GM13976 (cell line): Measurements from ENCODE around the gene CCDC6.
A peak's percentile ranks its signal among the peaks of the same experiment; 100 is the strongest.

Source experiments
- DNase-seq: peaks from one replicate; pipeline ENCODE4 v3.0.0; 2012; ENCODE audit warnings: low spot score
- in situ Hi-C: fragments of 300-500 bp; cut with MboI; formaldehyde crosslinking; loops from one replicate; pipeline ENCODE4 v1.12.0; 2022; ENCODE audit warnings: low sequenced_read_pairs, mixed read lengths, inconsistent platforms; ENCODE audit not compliant: unreplicated experiment
- TF ChIP-seq, protein P1 (sequence below): IDR thresholded peaks from 2 replicates; pipeline ENCODE4 v1.5.1; 2012; ENCODE audit warnings: borderline replicate concordance, mild to moderate bottlenecking; ENCODE audit not compliant: insufficient read depth; ENCODE audit errors: extremely low read depth, missing control alignments, control extremely low read depth

The CCDC6 gene

DNA sequence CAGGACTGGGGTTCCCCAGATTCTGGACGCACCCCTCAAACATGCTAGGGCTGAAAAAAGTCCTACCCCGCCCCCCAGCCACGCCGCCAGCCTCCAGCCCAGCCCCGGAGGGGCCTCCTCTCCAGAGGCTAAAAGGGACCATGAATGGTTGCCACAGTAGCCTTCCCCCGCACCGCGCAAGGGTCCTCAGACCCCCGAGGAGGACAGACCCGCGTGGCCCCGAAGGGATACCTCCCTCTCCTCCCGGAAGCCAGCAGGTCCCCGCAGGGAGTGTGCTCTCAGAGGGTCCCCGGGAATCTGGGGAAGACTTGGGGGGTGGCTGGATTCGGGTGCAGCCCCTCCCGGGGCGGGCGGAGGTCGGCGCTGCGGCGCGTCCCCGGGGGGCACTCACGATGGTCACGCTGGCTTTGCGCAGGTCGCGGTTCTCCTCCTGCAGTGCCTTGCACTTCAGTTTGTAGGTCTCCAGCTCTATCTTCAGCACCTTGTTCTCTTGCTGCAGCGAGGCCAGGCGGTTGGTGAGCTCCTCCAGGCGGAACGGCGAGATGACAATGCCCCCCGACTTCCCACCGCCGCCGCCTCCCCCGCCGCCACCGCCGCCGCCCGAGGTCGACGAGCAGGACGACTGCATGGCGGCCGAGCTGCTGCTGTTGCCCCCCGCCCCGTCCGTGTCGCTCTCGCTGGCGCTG is 482 bp downstream of the CCDC6 start:
- TF ChIP-seq, protein P1, sequence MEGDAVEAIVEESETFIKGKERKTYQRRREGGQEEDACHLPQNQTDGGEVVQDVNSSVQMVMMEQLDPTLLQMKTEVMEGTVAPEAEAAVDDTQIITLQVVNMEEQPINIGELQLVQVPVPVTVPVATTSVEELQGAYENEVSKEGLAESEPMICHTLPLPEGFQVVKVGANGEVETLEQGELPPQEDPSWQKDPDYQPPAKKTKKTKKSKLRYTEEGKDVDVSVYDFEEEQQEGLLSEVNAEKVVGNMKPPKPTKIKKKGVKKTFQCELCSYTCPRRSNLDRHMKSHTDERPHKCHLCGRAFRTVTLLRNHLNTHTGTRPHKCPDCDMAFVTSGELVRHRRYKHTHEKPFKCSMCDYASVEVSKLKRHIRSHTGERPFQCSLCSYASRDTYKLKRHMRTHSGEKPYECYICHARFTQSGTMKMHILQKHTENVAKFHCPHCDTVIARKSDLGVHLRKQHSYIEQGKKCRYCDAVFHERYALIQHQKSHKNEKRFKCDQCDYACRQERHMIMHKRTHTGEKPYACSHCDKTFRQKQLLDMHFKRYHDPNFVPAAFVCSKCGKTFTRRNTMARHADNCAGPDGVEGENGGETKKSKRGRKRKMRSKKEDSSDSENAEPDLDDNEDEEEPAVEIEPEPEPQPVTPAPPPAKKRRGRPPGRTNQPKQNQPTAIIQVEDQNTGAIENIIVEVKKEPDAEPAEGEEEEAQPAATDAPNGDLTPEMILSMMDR = no peak
- DNase-seq = peak; percentile 34
- in situ Hi-C loops = no loop called here

DNA sequence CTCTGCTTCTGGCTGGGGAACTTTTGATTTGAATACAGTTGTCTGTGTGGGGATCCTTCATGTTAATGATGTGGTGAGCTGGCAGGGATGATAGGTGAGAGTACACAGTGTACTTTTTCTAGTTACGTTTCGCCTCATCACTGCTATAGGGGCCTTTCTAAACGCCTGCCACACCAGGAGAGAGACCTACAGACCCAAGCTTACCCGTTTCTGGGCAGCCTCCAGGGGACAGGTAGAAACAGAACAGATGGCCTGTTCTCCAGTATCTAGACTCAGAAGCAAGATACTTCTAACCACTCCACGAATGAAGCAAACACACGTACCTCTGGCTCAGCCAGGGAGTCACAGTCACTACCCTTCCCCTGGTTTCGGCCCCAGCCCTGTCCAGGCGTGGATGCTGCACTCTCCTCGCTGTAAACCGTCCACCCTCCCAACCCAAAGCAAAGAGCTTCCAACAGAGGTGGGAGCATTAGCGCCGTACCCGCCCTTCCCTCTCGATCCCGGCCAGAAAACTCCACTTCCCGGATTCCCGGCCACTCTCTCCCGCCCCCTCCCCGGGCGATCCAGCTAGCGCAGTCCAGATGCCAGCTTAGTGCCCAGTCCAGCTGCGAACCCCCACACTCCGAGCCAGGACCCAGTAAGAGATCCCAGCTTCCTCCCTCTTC is 1.2 kb downstream of the CCDC6 start:
- in situ Hi-C loops = no loop called here
- TF ChIP-seq, protein P1 = no peak
- DNase-seq = peak; percentile 78

DNA sequence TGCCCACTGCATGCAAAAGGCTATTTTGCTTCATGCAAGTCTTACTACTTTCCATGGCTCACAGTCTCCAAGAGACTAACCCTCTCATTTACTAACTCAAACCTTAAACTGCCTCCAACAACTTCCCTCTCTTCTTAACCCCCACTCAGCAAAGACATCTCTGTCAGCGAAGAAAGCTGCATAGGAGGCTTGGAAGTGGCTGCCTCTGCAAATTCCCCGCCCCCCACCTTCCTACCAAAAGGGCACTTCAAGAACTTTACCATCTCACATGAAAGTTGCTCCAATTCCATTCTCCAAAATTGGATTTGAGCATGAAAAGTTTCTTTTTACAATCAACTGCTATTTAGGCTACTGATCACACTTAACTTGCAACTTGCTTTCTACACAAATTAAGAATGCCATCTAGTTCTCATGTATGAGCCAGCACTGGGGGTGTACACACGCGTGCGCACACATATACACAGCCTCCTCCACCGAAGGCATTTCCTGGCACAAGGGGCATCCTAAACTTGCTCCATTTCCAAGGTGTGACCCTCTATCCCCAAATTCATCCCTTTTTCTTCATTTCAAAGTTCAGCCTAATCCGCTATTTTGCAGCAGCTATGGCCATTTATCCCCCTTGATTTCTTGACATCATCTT is 1.8 kb downstream of the CCDC6 start:
- no peak for DNase-seq
- TF ChIP-seq, protein P1 = no peak
- in situ Hi-C loops = no loop called here

DNA sequence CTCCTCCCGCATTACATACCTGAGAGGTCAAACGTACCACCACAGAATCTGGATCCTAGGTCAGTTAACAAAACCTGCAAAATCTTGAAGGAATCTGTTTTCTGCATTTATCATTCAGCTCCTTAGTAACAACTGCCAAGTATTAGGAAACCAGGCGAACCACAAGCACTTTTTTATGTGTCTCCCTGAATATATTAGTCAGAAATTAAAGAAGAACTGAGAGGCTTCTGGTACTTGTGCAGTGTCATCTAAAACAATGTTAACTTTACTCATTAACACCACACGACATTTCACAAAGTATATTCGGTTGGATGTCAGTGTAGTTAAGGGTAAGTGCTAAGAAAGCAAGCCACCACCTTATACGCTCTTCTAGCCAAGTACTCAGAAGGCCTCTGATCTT is 2.5 kb downstream of the CCDC6 start:
- in situ Hi-C loops = no loop called here
- TF ChIP-seq, protein P1 = no peak
- no peak for DNase-seq

DNA sequence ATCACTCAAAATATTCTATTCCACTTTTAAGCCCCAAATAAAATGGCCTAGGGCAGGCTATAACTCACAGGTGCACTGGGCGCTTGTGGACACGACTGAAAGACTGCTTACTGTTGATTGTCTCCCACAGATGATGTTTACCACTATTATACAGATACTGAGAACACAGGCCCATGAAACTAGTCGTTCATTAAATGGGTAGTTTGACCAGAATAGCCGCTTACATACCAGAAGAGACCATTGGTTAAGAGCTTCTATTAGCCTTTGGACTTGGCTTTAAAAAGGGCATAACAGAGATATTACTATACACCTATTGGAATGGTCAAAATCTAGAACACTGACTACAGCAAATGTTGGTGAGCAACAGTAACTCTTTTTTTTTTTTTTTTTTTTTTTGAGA is 4.3 kb downstream of the CCDC6 start:
- DNase-seq = no peak
- TF ChIP-seq, protein P1 = no peak
- in situ Hi-C loops = no loop called here

DNA sequence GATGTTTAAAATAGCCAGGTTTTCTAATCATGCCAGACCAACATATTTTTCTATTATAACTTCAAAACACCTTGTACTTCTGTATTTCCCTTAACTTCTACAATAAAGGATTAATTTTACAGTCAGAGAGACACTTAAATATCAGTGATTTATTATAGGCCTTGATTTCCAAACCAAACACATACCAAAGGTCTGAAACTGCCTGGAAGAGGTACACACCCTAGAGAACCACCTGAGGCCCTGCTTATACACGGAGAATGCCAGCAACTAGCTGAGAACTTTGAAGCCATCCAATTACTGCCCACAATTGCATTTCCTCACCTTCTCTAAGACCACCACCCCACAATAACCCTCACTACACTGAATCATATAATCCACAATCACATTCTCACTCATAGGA is 4.9 kb downstream of the CCDC6 start:
- TF ChIP-seq, protein P1 = no peak
- no peak for DNase-seq

More for the DNA sequence above, 4.9 kb downstream of the CCDC6 start:
- in situ Hi-C loops = no loop called here
